AG04450 (cell line): Measurements from ENCODE around the gene AHRR. TPM values are rescaled to one million over a fixed set of nuclear protein-coding genes. Genes with fewer than 3 reads are reported as not detected.

Experiments
- CTCF ChIA-PET: fragments of 300-600, 350-600 bp; formaldehyde crosslinking; extraction: SDS; loops from one replicate; lab custom pipeline; 2022; ENCODE audit warnings: antibody characterized with exemption, inconsistent platforms; lab: Charles Lee
- POLR2A ChIA-PET: fragments of 350-600 bp; formaldehyde crosslinking; extraction: SDS; loops from one replicate; lab custom pipeline; 2021; ENCODE audit warnings: antibody characterized with exemption, inconsistent platforms; lab: Yijun Ruan, JAX
- DNase-seq: peaks from one replicate; pipeline ENCODE4 v3.0.0-alpha.2; 2011; ENCODE audit warnings: low read depth, low spot score
- H3K27ac ChIP-seq: one replicate; pipeline ENCODE4 v1.5.1; 2012; ENCODE audit warnings: low read depth, low read length, control low read depth
- H3K27me3 ChIP-seq: one replicate; pipeline ENCODE4 v1.6.0; 2012; ENCODE audit warnings: low read length; ENCODE audit not compliant: control insufficient read depth, insufficient read depth
- H3K4me3 ChIP-seq: 2 replicates; pipeline ENCODE4 v1.5.1; 2011; ENCODE audit warnings: mild to moderate bottlenecking, low read depth, low read length, control low read depth
- H3K9me3 ChIP-seq: 2 replicates; pipeline ENCODE4 v1.5.1; 2012; ENCODE audit warnings: low read length; ENCODE audit not compliant: control insufficient read depth, insufficient read depth
- CTCF ChIP-seq: IDR thresholded peaks from 2 replicates; pipeline ENCODE4 v1.5.1; 2011; ENCODE audit warnings: low read depth, low read length, control low read depth, inconsistent platforms
- polyA plus RNA-seq: library from polyadenylated mRNA; depleted of rRNA; stranded (reverse); fragments of >200 nt; gene quantifications from 2 replicates; pipeline ENCODE4 v1.2.3, GENCODE V29; 2011

Gene AHRR
- polyA plus RNA-seq, 1 experiment, result 22.3 TPM

GRCh38 chr5:350355-350754 is 28.8 kb downstream of the AHRR start:
- Histone ChIP-seq H3K9me3 (no peaks in the 10 kb centered on the region; the same call in 1 of the 2 replicates), H3K27me3 (no peaks in the 10 kb centered on the region), H3K4me3 (no peak overlapping the region), H3K27ac (no peak overlapping the region)
- CTCF ChIA-PET, result no interaction called here
- no peak for TF ChIP-seq CTCF
- no peak for DNase-seq
- POLR2A ChIA-PET, result interaction anchor here (1.1 kb wide), 1 partner anchor 29 kb away, joined by 3 read pairs; no protein-coding TSS in a partner anchor

GRCh38 chr5:351084-351920 is 29.8 kb downstream of the AHRR start:
- ChIA-PET POLR2A (no interaction called here), CTCF (no interaction called here)
- TF ChIP-seq CTCF, result no peak
- no peak for DNase-seq
- Histone ChIP-seq H3K27me3 (no peaks in the 10 kb centered on the region), H3K9me3 (no peaks in the 10 kb centered on the region; the same call in 1 of the 2 replicates), H3K27ac (no peak overlapping the region), H3K4me3 (no peak overlapping the region)

DNA sequence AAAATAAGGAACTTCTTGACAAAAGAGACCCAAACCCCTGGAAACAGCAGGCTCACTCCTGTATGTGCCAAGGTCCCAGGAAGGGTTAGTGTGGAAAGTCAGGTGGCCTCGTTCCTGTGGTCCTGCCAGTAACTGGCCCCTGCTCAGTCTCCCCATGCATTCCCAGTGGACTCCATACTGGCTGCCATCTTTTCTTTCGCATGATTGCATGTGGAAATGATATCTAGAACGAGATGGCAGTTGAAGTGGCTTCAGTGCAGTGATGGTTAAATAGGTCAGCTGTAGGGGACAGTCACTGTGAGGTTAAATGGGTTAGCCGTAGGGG is 30.4 kb downstream of the AHRR start:
- Histone ChIP-seq H3K27ac (no peak overlapping the region), H3K27me3 (no peaks in the 10 kb centered on the region), H3K9me3 (no peaks in the 10 kb centered on the region; the same call in 1 of the 2 replicates), H3K4me3 (no peak overlapping the region)
- CTCF ChIA-PET, result no interaction called here
- DNase-seq, result no peak
- TF ChIP-seq CTCF, result no peak
- POLR2A ChIA-PET, result no interaction called here

- ChIA-PET CTCF (interaction anchor here (1.3 kb wide), 1 partner anchor 32 kb away, joined by 3 read pairs; no protein-coding TSS in a partner anchor), POLR2A (interaction anchor here (1.0 kb wide), 1 partner anchor 16 kb away, joined by 5 read pairs; no protein-coding TSS in a partner anchor)
- Histone ChIP-seq H3K9me3 (no peaks in the 10 kb centered on the region; the same call in 1 of the 2 replicates), H3K27ac (peak overlapping the region; percentile 21), H3K4me3 (no peak overlapping the region), H3K27me3 (no peaks in the 10 kb centered on the region)
- no peak for TF ChIP-seq CTCF
- DNase-seq, result no peak
Measured at GRCh38 chr5:352639-353611, 31.4 kb downstream of the AHRR start.
